HepG2 (cell line): Measurements from ENCODE around the gene LRRN1. TPM values are rescaled to one million over a fixed set of nuclear protein-coding genes. Genes with fewer than 3 reads are reported as not detected.

Experiments
- ATAC-seq: fragments of 200-7000 bp; cut with Tn5 transposase; 3 replicates; pipeline ENCODE4 v1.9.1; 2020; ENCODE audit warnings: mild to moderate bottlenecking, moderate library complexity
- BruUV-seq: library from RNA; stranded (reverse); fragments of 400-500 nt; replicated peaks from 2 replicates; lab custom pipeline; 2021; lab: Mats Ljungman, UMichigan
- CTCF ChIA-PET: fragments of 300-600 bp; formaldehyde crosslinking; extraction: SDS; loops from one replicate; lab custom pipeline; 2021; ENCODE audit warnings: low total read pairs, inconsistent platforms, low intra/inter-chr PET ratio; lab: Yijun Ruan, JAX
- POLR2A ChIA-PET: fragments of 350-600 bp; sonication (Branson Sonifier 250); formaldehyde crosslinking; loops from one replicate; lab custom pipeline; 2020; ENCODE audit warnings: antibody characterized with exemption, inconsistent platforms; lab: Yijun Ruan, JAX
- DNase-seq: peaks from one replicate; pipeline ENCODE4 v3.0.0-alpha.2; 2015; ENCODE audit warnings: low spot score
- FAIRE-seq: peaks from 3 replicates; lab custom pipeline; 2011; peaks lifted over from hg19 to GRCh38; lab: Jason Lieb, UNC
- H2AFZ ChIP-seq: one replicate; pipeline ENCODE4 v1.6.1; 2011; ENCODE audit warnings: low read length, inconsistent platforms
- H3K27ac ChIP-seq: fragments of 300-600 bp; 3 replicates; pipeline ENCODE4 v1.8.0; 2011; ENCODE audit warnings: mixed run types, mild to moderate bottlenecking, mixed read lengths, low read length, inconsistent platforms; ENCODE audit not compliant: insufficient read depth; ENCODE audit errors: extremely low read length
- H3K27me3 ChIP-seq, 2 experiments: fragments of 200-600 bp in 1 of 2; 2 replicates in 1 of 2; 3 replicates in 1 of 2; pipeline versions ENCODE4 v1.6.0 to v1.8.0; 2011; ENCODE audit warnings: low read length in 2 of 2, mild to moderate bottlenecking in 2 of 2, moderate library complexity in 2 of 2, inconsistent platforms in 1 of 2; ENCODE audit not compliant: insufficient read depth in 2 of 2, control insufficient read depth in 1 of 2
- H3K36me3 ChIP-seq, 2 experiments: fragments of 200-600 bp in 1 of 2; replicated peaks in 1 of 2; 2 replicates in 1 of 2; 3 replicates in 1 of 2; pipeline versions ENCODE4 v1.5.1 to v1.8.0; 2011; ENCODE audit warnings: low read length in 2 of 2, inconsistent platforms in 1 of 2; ENCODE audit not compliant: insufficient read depth in 2 of 2, control insufficient read depth in 1 of 2
- H3K4me1 ChIP-seq: 2 replicates; pipeline ENCODE4 v1.5.1; 2012; ENCODE audit warnings: low read length, inconsistent platforms; ENCODE audit not compliant: insufficient read depth
- H3K4me2 ChIP-seq: 2 replicates; pipeline ENCODE4 v1.6.0; 2011; ENCODE audit warnings: low read depth, low read length, inconsistent platforms
- H3K4me3 ChIP-seq, 3 experiments: fragments of 200-600 bp in 1 of 3; sonication (generic), shearing (Covaris generic) in 1 of 3; replicated peaks in 1 of 3; 2 replicates each; pipeline ENCODE4 v1.5.1; 2011 to 2016; ENCODE audit warnings: low read length in 3 of 3, inconsistent platforms in 2 of 3, low read depth in 2 of 3, mild to moderate bottlenecking in 2 of 3, control low read depth in 1 of 3, mixed read lengths in 1 of 3; ENCODE audit not compliant: insufficient read depth in 1 of 3
- H3K79me2 ChIP-seq: one replicate; pipeline ENCODE4 v1.6.1; 2011; ENCODE audit warnings: low read length, inconsistent platforms; ENCODE audit not compliant: insufficient read depth
- H3K9ac ChIP-seq: 2 replicates; pipeline ENCODE4 v1.6.0; 2011; ENCODE audit warnings: mild to moderate bottlenecking, low read depth, low read length, inconsistent platforms; ENCODE audit not compliant: insufficient read depth
- H3K9me3 ChIP-seq: 2 replicates; pipeline ENCODE4 v1.5.1; 2012; ENCODE audit warnings: mild to moderate bottlenecking, low read length
- H4K20me1 ChIP-seq: 2 replicates; pipeline ENCODE4 v1.6.0; 2011; ENCODE audit warnings: inconsistent platforms, mild to moderate bottlenecking, low read length, moderate library complexity; ENCODE audit not compliant: insufficient read depth
- CENPX ChIP-seq: sonication (generic); formaldehyde crosslinking; IDR thresholded peaks from 2 replicates; pipeline ENCODE4 v1.9.0; 2021; ENCODE audit warnings: mild to moderate bottlenecking, missing genetic modification reagents, moderate library complexity
- CHD2 ChIP-seq: IDR thresholded peaks from 2 replicates; pipeline ENCODE4 v1.6.1; 2011; ENCODE audit warnings: low read depth, low read length, improper control_type of control experiment
- EZH2 ChIP-seq: conservative IDR thresholded peaks from 2 replicates; pipeline ENCODE4 v1.6.1; 2012; ENCODE audit warnings: mild to moderate bottlenecking, low read depth, low read length, moderate library complexity
- HNRNPH1 ChIP-seq: fragments of 200-400 bp; formaldehyde crosslinking; optimal IDR thresholded peaks from 2 replicates; pipeline ENCODE3; 2017; ENCODE audit warnings: mild to moderate bottlenecking, low read depth, low read length
- MIER3 ChIP-seq: IDR thresholded peaks from 2 replicates; pipeline ENCODE4 v1.6.1; 2016; ENCODE audit warnings: missing compliant biosample characterization, borderline replicate concordance
- PAWR ChIP-seq: sonication (generic); formaldehyde crosslinking; IDR thresholded peaks from 2 replicates; pipeline ENCODE4 v1.4.0; 2020; ENCODE audit warnings: missing genetic modification reagents, mild to moderate bottlenecking, borderline replicate concordance
- PHF21A ChIP-seq: sonication (generic); formaldehyde crosslinking; IDR thresholded peaks from 2 replicates; pipeline ENCODE4 v1.5.0; 2020; ENCODE audit warnings: mild to moderate bottlenecking, missing genetic modification reagents
- RXRA ChIP-seq: sonication (generic); formaldehyde crosslinking; IDR thresholded peaks from 2 replicates; pipeline ENCODE4 v1.5.1; 2020; ENCODE audit warnings: missing genetic modification reagents
- ZNF3 ChIP-seq: IDR thresholded peaks from 2 replicates; pipeline ENCODE4 v1.7.0; 2017; ENCODE audit warnings: inconsistent platforms
- WGBS: methylation state at CpG from one replicate; pipeline ENCODE4 v1.1.6; 2017; ENCODE audit warnings: low lambda C conversion rate; 5-methylcytosine and 5-hydroxymethylcytosine counted together
- in situ Hi-C: cut with HindIII; loops from 2 replicates; pipeline ENCODE4 v1.10.0; 2017; ENCODE audit warnings: low pct_unique_long_range_greater_than_20kb; ENCODE audit not compliant: extremely low pct_ligation_motif_present
- intact Hi-C: fragments of 100-400 bp; cut with micrococcal nuclease; formaldehyde crosslinking; loops from one replicate; pipeline ENCODE4 v1.10.0; 2022; ENCODE audit not compliant: unreplicated experiment
- polyA plus RNA-seq, 8 experiments: library from polyadenylated mRNA; depleted of rRNA in 3 of 8; stranded (reverse) in 7 of 8; unstranded in 1 of 8; fragments of >200 nt; fragmentation: Illumina TruSeq in 4 of 8; extraction: Trizol in 4 of 8; gene quantifications; 2 replicates each; pipeline versions ENCODE4 v1.2.1 to v1.2.3, GENCODE V29; 2011 to 2016; ENCODE audit warnings: low read depth in 4 of 8, missing spikeins in 1 of 8, mixed read lengths in 1 of 8; ENCODE audit not compliant: insufficient read depth in 1 of 8
- total RNA-seq, 5 experiments: library from RNA; depleted of rRNA; stranded (reverse); fragments of >200 nt; fragmentation: Illumina TruSeq; extraction: Trizol; gene quantifications; 2 replicates each; pipeline ENCODE4 v1.2.3, GENCODE V29; 2016; ENCODE audit warnings: low read depth in 1 of 5
- TF ChIP-seq, protein P1 (sequence below): sonication (generic); formaldehyde crosslinking; IDR thresholded peaks from 2 replicates; pipeline ENCODE4 v1.8.1; 2023; ENCODE audit warnings: mild to moderate bottlenecking, missing genetic modification reagents
- TF ChIP-seq, protein P2 (sequence below): sonication (generic); formaldehyde crosslinking; IDR thresholded peaks from 2 replicates; pipeline ENCODE4 v1.4.0; 2020; ENCODE audit warnings: mild to moderate bottlenecking, missing genetic modification reagents
- TF ChIP-seq, protein P3 (sequence below): IDR thresholded peaks from 2 replicates; pipeline ENCODE4 v1.6.1; 2016; ENCODE audit warnings: missing compliant biosample characterization, missing genetic modification reagents, borderline replicate concordance

LRRN1 gene
- total and polyA plus RNA-seq, 2 of the 13 experiments (the other 11 are each of a cell fraction or from before 2014, with no cell fraction given), result not detected

DNA sequence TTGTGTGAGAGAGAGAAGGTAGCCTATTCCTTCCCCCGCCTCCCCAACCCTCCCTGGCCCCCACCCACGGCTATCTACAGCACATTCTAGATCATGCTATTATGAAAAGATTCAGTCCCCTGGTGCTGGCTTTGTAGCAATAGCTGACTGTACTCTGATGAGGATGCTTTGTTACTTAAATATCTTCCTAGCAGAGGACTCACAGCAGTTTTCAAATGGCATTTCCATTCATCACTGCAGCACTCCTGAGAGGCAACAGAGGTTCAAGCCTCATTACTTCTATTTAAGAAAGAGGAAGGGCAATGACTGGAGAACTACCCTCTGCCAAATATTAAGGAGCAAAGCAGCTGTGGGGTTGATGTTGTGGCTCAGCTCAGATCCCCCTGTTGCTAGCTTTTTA lies 61.0 kb downstream of the LRRN1 start (continued):
- TF ChIP-seq RXRA, result no peak
- TF ChIP-seq PAWR (CRISPR knock-in tag), result no peak
- TF ChIP-seq CENPX, result no peak
- TF ChIP-seq, protein P1, sequence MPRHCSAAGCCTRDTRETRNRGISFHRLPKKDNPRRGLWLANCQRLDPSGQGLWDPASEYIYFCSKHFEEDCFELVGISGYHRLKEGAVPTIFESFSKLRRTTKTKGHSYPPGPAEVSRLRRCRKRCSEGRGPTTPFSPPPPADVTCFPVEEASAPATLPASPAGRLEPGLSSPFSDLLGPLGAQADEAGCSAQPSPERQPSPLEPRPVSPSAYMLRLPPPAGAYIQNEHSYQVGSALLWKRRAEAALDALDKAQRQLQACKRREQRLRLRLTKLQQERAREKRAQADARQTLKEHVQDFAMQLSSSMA (CRISPR knock-in tag), result no peak
- TF ChIP-seq CHD2, result no peak
- TF ChIP-seq, protein P2, sequence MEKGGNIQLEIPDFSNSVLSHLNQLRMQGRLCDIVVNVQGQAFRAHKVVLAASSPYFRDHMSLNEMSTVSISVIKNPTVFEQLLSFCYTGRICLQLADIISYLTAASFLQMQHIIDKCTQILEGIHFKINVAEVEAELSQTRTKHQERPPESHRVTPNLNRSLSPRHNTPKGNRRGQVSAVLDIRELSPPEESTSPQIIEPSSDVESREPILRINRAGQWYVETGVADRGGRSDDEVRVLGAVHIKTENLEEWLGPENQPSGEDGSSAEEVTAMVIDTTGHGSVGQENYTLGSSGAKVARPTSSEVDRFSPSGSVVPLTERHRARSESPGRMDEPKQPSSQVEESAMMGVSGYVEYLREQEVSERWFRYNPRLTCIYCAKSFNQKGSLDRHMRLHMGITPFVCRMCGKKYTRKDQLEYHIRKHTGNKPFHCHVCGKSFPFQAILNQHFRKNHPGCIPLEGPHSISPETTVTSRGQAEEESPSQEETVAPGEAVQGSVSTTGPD (CRISPR knock-in tag), result no peak
- TF ChIP-seq MIER3 (CRISPR knock-in tag), result no peak
- TF ChIP-seq HNRNPH1, result no peak
- TF ChIP-seq ZNF3 (CRISPR knock-in tag), result no peak

DNA sequence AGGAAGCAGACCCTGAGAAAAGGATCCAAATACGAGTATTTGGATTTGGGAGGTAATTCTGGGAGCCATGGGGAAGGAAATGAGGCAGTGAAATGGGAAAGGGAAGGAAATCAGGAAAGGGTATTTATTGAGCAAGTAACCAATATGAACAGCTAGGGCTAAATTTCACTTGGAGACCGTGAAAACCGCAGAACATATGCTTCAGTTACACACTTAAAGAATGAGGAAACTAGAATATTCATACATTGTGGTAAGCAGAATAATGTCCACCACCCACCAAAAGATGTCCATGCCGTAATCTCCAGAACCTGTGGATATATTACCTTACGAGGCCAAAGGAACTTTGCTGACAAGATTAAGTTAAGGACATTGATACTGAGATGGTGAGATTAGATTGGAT lies 63.3 kb downstream of the LRRN1 start:
- no peak overlapping the region for H3K4me2 ChIP-seq
- POLR2A ChIA-PET, result no interaction called here
- no peaks in the 10 kb centered on the region for H4K20me1 ChIP-seq
- 44% methylated on average over 5 of the region's 5 CpGs for WGBS
- no peaks in the 10 kb centered on the region for H3K9me3 ChIP-seq
- H3K27ac ChIP-seq, result no peak overlapping the region
- H3K9ac ChIP-seq, result no peak overlapping the region
- intact Hi-C loops, result no loop called here
- DNase-seq (no peak), ATAC-seq (no peak)
- H3K4me1 ChIP-seq, result no peaks in the 10 kb centered on the region
- BruUV-seq, result no TSS peak
- no peaks in the 10 kb centered on the region for H3K36me3 ChIP-seq
- TF ChIP-seq EZH2, result no peak
- TF ChIP-seq, protein P3, sequence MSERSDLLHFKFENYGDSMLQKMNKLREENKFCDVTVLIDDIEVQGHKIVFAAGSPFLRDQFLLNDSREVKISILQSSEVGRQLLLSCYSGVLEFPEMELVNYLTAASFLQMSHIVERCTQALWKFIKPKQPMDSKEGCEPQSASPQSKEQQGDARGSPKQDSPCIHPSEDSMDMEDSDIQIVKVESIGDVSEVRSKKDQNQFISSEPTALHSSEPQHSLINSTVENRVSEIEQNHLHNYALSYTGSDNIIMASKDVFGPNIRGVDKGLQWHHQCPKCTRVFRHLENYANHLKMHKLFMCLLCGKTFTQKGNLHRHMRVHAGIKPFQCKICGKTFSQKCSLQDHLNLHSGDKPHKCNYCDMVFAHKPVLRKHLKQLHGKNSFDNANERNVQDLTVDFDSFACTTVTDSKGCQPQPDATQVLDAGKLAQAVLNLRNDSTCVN (CRISPR knock-in tag), result no peak
- TF ChIP-seq PHF21A (CRISPR knock-in tag), result no peak
- TF ChIP-seq, all 625 proteins: peak for 0
- Histone ChIP-seq H2AFZ (no peak overlapping the region), H3K4me3 (no peak overlapping the region), H3K79me2 (no peaks in the 10 kb centered on the region), H3K27me3 (no peaks in the 10 kb centered on the region)
- in situ Hi-C loops, result no loop called here
- CTCF ChIA-PET, result no interaction called here
- no peak for FAIRE-seq
